Ectodermal cell (in vitro differentiated cells): ENCODE measurements around the gene PTPRG.

Experiments
- H3K27ac ChIP-seq: 2 replicates; pipeline ENCODE4 v1.7.0; 2013; ENCODE audit warnings: mild to moderate bottlenecking, low read depth, low read length; ENCODE audit not compliant: insufficient read depth, poor library complexity, severe bottlenecking
- H3K27me3 ChIP-seq: 2 replicates; pipeline ENCODE4 v1.7.0; 2013; ENCODE audit warnings: mild to moderate bottlenecking, low read length; ENCODE audit not compliant: insufficient read depth, control insufficient read depth, poor library complexity, severe bottlenecking
- H3K36me3 ChIP-seq: one replicate; pipeline ENCODE4 v1.7.0; 2013; ENCODE audit warnings: low read length; ENCODE audit not compliant: control insufficient read depth, insufficient read depth
- H3K4me1 ChIP-seq: one replicate; pipeline ENCODE4 v1.7.0; 2013; ENCODE audit warnings: low read length; ENCODE audit not compliant: control insufficient read depth, insufficient read depth
- H3K4me3 ChIP-seq: 2 replicates; pipeline ENCODE4 v1.7.0; 2013; ENCODE audit warnings: low read depth, low read length, control low read depth; ENCODE audit not compliant: insufficient read depth
- H3K9me3 ChIP-seq: 2 replicates; pipeline ENCODE4 v1.7.0; 2013; ENCODE audit warnings: mild to moderate bottlenecking, low read length, moderate library complexity; ENCODE audit not compliant: control insufficient read depth
- WGBS, 2 experiments: methylation state at CpG; one replicate each; pipeline ENCODE4 v1.1.7; 2013; ENCODE audit warnings: missing lambda C conversion rate in 2 of 2; 5-methylcytosine and 5-hydroxymethylcytosine counted together

Gene PTPRG

DNA sequence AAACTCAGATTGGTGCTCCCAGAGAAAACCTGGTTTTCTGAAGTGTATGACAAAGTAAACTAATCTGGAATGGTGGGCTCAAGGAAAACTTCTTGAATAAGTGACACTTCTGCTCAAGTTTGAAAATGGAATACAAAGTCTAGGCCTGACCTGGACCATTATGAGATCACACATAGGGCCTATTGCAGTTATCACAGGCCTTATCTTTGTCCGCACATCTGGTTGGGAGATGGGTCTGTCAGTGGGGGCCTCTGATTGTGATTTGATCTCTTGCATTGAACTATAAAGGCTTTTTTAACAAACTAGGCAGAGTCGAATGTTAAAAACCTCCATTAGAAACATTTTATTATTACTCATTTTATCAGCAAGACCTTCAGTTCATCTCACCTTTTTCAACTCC, 405.6 kb downstream of the PTPRG start:
- H3K36me3 ChIP-seq = no peaks in the 10 kb centered on the region
- H3K9me3 ChIP-seq = no peaks in the 10 kb centered on the region
- no peaks in the 10 kb centered on the region for H3K4me1 ChIP-seq
- H3K27me3 ChIP-seq = no peaks in the 10 kb centered on the region
- no peak overlapping the region for H3K4me3 ChIP-seq
- no peak overlapping the region for H3K27ac ChIP-seq
- WGBS, 2 experiments = 88 to 90% methylated on average over 2 of the region's 2 CpGs

- Histone ChIP-seq H3K27me3 (no peaks in the 10 kb centered on the region), H3K9me3 (no peaks in the 10 kb centered on the region), H3K27ac (no peak overlapping the region), H3K4me3 (no peak overlapping the region), H3K36me3 (no peaks in the 10 kb centered on the region), H3K4me1 (no peaks in the 10 kb centered on the region)
- 96 to 100% methylated on average over 2 of the region's 2 CpGs for WGBS, 2 experiments
These were observed 406.6 kb downstream of the PTPRG start for GRCh38 chr3:61967937-61968336.

- Histone ChIP-seq H3K36me3 (no peaks in the 10 kb centered on the region), H3K27ac (no peak overlapping the region), H3K9me3 (no peaks in the 10 kb centered on the region), H3K27me3 (no peaks in the 10 kb centered on the region), H3K4me1 (no peaks in the 10 kb centered on the region), H3K4me3 (no peak overlapping the region)
- 83 to 87% methylated on average over 1 to 2 of the region's 2 CpGs for WGBS, 2 experiments
These were observed 413.3 kb downstream of the PTPRG start for GRCh38 chr3:61974662-61975061.

- WGBS, 2 experiments = 95 to 100% methylated on average over 2 to 3 of the region's 3 CpGs
- Histone ChIP-seq H3K4me3 (no peak overlapping the region), H3K9me3 (no peaks in the 10 kb centered on the region), H3K4me1 (no peaks in the 10 kb centered on the region), H3K27ac (no peak overlapping the region), H3K27me3 (no peaks in the 10 kb centered on the region), H3K36me3 (no peaks in the 10 kb centered on the region)
These were observed 413.8 kb downstream of the PTPRG start for GRCh38 chr3:61975199-61975598.

GRCh38 chr3:61975936-61976335, 414.6 kb downstream of the PTPRG start:
- no peaks in the 10 kb centered on the region for H3K4me1 ChIP-seq
- H3K27me3 ChIP-seq = no peaks in the 10 kb centered on the region
- H3K36me3 ChIP-seq = no peaks in the 10 kb centered on the region
- no peaks in the 10 kb centered on the region for H3K9me3 ChIP-seq
- 95 to 100% methylated on average over 2 of the region's 2 CpGs for WGBS, 2 experiments
- no peak overlapping the region for H3K4me3 ChIP-seq
- H3K27ac ChIP-seq = no peak overlapping the region

DNA sequence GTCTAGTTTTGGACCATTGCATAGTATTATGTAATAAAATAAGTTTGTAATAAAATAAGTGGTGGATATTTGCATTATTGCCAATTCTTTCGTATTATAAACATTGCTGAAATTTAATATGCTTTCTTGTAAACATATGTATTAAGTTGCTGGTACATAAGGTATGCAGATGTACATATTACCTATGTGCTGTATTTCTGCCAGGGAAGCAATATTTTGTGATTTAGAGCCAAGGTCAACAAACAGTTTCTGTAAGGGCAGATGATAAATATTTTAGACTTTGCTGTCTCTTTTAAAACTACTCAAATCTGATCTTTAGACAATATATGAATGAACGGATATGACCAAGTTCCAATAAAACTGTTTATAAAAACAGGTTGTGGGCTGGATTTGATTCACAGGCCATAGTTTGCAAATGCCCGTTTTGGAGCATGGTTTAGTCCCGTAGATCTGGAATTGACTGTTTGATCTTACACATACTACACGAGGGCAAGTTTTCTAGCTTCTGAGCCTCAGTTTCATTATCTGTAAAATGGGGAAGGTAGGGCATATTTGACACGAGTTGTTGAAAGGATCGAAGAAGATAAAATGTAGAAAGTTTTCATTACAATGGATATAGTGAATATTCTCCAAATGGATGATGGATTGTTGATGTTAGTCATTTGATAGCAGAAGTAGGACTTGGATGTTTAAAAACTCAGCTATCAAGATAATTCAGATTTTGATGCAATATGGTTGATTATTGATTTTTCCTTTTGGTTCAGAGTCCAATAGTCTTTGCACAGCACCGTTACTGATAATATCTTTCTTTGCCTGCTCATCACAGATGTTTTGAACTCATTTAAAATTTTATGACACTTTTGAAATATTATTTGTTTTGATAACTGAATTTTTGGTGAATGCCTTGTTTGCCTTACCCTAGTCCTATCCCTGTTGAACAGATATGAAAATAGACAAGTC, 417.4 kb downstream of the PTPRG start:
- no peak overlapping the region for H3K27ac ChIP-seq
- H3K4me1 ChIP-seq = no peaks in the 10 kb centered on the region
- 95 to 97% methylated on average over 6 to 8 of the region's 8 CpGs for WGBS, 2 experiments
- no peak overlapping the region for H3K4me3 ChIP-seq
- H3K9me3 ChIP-seq = no peaks in the 10 kb centered on the region
- no peaks in the 10 kb centered on the region for H3K27me3 ChIP-seq
- no peaks in the 10 kb centered on the region for H3K36me3 ChIP-seq

DNA sequence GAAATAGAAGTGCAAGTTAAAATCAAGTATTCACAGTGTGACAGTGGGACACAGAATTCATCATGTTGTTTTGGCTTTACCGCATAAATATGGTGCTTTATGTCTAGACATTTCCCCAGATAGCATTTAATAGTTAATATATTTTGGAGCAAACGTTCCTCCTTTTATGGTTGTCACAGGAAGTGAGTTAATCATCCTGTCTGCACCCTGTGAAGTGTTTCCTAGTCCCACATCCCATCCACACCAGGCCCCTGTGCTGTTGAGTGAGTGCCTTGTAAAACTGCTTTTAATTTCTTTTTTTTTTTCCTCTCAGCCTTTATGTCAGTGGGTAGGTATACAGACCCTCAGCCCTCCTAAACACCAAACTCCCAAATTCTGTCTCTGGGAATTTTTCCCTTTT, 418.3 kb downstream of the PTPRG start:
- no peaks in the 10 kb centered on the region for H3K4me1 ChIP-seq
- H3K9me3 ChIP-seq = no peaks in the 10 kb centered on the region
- WGBS, 2 experiments = 94% methylated on average over 2 of the region's 2 CpGs; no CpG with 5 or more reads in 1 of the 2 experiments
- no peak overlapping the region for H3K4me3 ChIP-seq
- H3K36me3 ChIP-seq = no peaks in the 10 kb centered on the region
- no peak overlapping the region for H3K27ac ChIP-seq
- no peaks in the 10 kb centered on the region for H3K27me3 ChIP-seq

DNA sequence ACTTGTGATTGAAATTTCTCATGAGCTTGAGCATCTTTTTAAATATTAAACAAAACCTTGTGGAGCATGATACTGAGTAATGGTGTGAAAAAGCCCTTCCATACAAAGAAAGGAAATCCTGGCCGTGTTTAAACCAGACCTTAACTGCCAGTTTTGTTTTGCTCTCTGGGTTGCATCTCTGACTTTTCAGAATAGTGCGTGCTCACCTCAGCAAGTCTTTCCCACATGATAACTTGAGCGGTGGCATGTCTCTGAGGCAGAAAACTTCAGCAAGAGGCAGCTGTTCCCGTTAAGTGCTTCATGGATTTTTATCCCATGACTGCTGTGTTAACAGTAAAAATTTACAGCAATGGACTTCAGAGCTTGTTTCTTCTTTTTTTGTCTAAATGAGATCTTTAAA, 418.7 kb downstream of the PTPRG start:
- H3K27ac ChIP-seq = no peak overlapping the region
- H3K4me1 ChIP-seq = no peaks in the 10 kb centered on the region
- no peak overlapping the region for H3K4me3 ChIP-seq
- no peaks in the 10 kb centered on the region for H3K27me3 ChIP-seq
- H3K9me3 ChIP-seq = no peaks in the 10 kb centered on the region
- 86 to 87% methylated on average over 4 of the region's 4 CpGs for WGBS, 2 experiments
- H3K36me3 ChIP-seq = no peaks in the 10 kb centered on the region

DNA sequence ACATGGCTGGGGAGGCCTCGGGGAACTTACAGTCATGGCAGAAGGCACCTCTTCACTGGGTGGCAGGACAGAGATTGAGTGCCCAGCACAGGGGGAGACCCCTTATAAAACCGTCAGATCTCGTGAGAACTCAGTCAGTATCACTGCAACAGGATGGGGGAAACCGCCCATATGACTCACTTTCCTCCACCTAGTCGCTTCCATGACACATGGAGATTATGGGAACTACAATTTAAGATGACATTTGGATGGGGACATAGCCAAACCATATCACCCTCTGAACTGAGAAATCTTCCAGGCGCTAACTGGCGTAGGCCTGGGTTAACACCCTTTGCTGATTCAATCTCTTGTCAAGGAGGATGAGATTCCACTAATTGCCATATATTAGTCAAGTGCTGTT, 419.7 kb downstream of the PTPRG start:
- Histone ChIP-seq H3K4me3 (no peak overlapping the region), H3K36me3 (no peaks in the 10 kb centered on the region), H3K27ac (no peak overlapping the region), H3K27me3 (no peaks in the 10 kb centered on the region), H3K4me1 (no peaks in the 10 kb centered on the region), H3K9me3 (no peaks in the 10 kb centered on the region)
- WGBS, 2 experiments = 92 to 93% methylated on average over 7 of the region's 7 CpGs

- Histone ChIP-seq H3K27ac (no peak overlapping the region), H3K4me1 (no peaks in the 10 kb centered on the region), H3K36me3 (no peaks in the 10 kb centered on the region), H3K9me3 (no peaks in the 10 kb centered on the region), H3K4me3 (no peak overlapping the region), H3K27me3 (no peaks in the 10 kb centered on the region)
These were observed 422.1 kb downstream of the PTPRG start for GRCh38 chr3:61983479-61983878.
